HepG2 (cell line): ENCODE measurements around the gene ATP6V1G2. TPM values are rescaled to one million over a fixed set of nuclear protein-coding genes. Genes with fewer than 3 reads are reported as not detected.

Experiments used
- ASH2L ChIP-seq: fragments of 300-600, 200-600 bp; sonication (generic); IDR thresholded peaks from 2 replicates; pipeline ENCODE4 v1.7.0; 2017; ENCODE audit warnings: low read depth, mild to moderate bottlenecking, moderate library complexity, mixed read lengths, low read length; ENCODE audit not compliant: insufficient read length
- CBX2 ChIP-seq, 2 experiments: fragments of 200-600 bp in 1 of 2; sonication (generic); formaldehyde crosslinking in 1 of 2; IDR thresholded peaks; 2 replicates each; pipeline versions ENCODE4 v1.7.0 to v1.8.1; 2018 to 2022; ENCODE audit warnings: low read depth in 2 of 2, low read length in 1 of 2, mild to moderate bottlenecking in 1 of 2, missing genetic modification reagents in 1 of 2
- CC2D1A ChIP-seq: sonication (generic); formaldehyde crosslinking; IDR thresholded peaks from 2 replicates; pipeline ENCODE4 v1.8.1; 2023; ENCODE audit warnings: mild to moderate bottlenecking, missing genetic modification reagents
- DRAP1 ChIP-seq: IDR thresholded peaks from 2 replicates; pipeline ENCODE4 v1.6.1; 2016; ENCODE audit warnings: missing genetic modification reagents, missing compliant biosample characterization
- HOXD1 ChIP-seq: sonication (generic); formaldehyde crosslinking; IDR thresholded peaks from 2 replicates; pipeline ENCODE4 v1.5.0; 2020; ENCODE audit warnings: missing genetic modification reagents
- PHF8 ChIP-seq: sonication (generic); formaldehyde crosslinking; IDR thresholded peaks from 2 replicates; pipeline ENCODE4 v1.5.0; 2020; ENCODE audit warnings: missing genetic modification reagents
- SCMH1 ChIP-seq: sonication (generic); formaldehyde crosslinking; IDR thresholded peaks from 2 replicates; pipeline ENCODE4 v1.9.0; 2021; ENCODE audit warnings: missing genetic modification reagents, mild to moderate bottlenecking, borderline replicate concordance
- TBL1XR1 ChIP-seq: fragments of 150-350 bp; IDR thresholded peaks from 2 replicates; pipeline ENCODE4 v1.6.1; 2014; ENCODE audit warnings: borderline replicate concordance, low read length; ENCODE audit not compliant: partially characterized antibody
- TERF1 ChIP-seq: sonication (generic); formaldehyde crosslinking; IDR thresholded peaks from 2 replicates; pipeline ENCODE4 v1.8.0; 2022; ENCODE audit warnings: mild to moderate bottlenecking, missing genetic modification reagents, moderate library complexity
- YY1 ChIP-seq: IDR thresholded peaks from 2 replicates; pipeline ENCODE4 v1.6.1; 2011; ENCODE audit warnings: low read length, low read depth, moderate library complexity, mild to moderate bottlenecking; ENCODE audit not compliant: insufficient read depth, insufficient replicate concordance
- ZBTB26 ChIP-seq: IDR thresholded peaks from 2 replicates; pipeline ENCODE4 v1.6.1; 2016; ENCODE audit warnings: missing compliant biosample characterization, missing genetic modification reagents, borderline replicate concordance
- ZBTB42 ChIP-seq: sonication (generic); formaldehyde crosslinking; IDR thresholded peaks from 2 replicates; pipeline ENCODE4 v1.5.0; 2020; ENCODE audit warnings: mild to moderate bottlenecking, missing genetic modification reagents
- ZNF280B ChIP-seq: sonication (generic); formaldehyde crosslinking; IDR thresholded peaks from 2 replicates; pipeline ENCODE4 v1.5.0; 2020; ENCODE audit warnings: missing genetic modification reagents, mild to moderate bottlenecking, borderline replicate concordance
- ZNF639 ChIP-seq: conservative IDR thresholded peaks from 2 replicates; pipeline ENCODE4 v1.6.1; 2018; ENCODE audit warnings: missing genetic modification reagents
- ZNF687 ChIP-seq: sonication (generic); formaldehyde crosslinking; IDR thresholded peaks from 2 replicates; pipeline ENCODE4 v1.5.1; 2020; ENCODE audit warnings: mild to moderate bottlenecking, missing genetic modification reagents, moderate library complexity
- ZNF784 ChIP-seq: sonication (generic); formaldehyde crosslinking; IDR thresholded peaks from 2 replicates; pipeline ENCODE4 v1.5.1; 2020; ENCODE audit warnings: missing genetic modification reagents, mild to moderate bottlenecking, borderline replicate concordance
- ZNF83 ChIP-seq: sonication (generic); formaldehyde crosslinking; IDR thresholded peaks from 2 replicates; pipeline ENCODE4 v1.4.0; 2020; ENCODE audit warnings: missing genetic modification reagents, mild to moderate bottlenecking, borderline replicate concordance
- polyA plus RNA-seq, 8 experiments: library from polyadenylated mRNA; depleted of rRNA in 3 of 8; stranded (reverse) in 7 of 8; unstranded in 1 of 8; fragments of >200 nt; fragmentation: Illumina TruSeq in 4 of 8; extraction: Trizol in 4 of 8; gene quantifications; 2 replicates each; pipeline versions ENCODE4 v1.2.1 to v1.2.3, GENCODE V29; 2011 to 2016; ENCODE audit warnings: low read depth in 4 of 8, missing spikeins in 1 of 8, mixed read lengths in 1 of 8; ENCODE audit not compliant: insufficient read depth in 1 of 8
- total RNA-seq, 5 experiments: library from RNA; depleted of rRNA; stranded (reverse); fragments of >200 nt; fragmentation: Illumina TruSeq; extraction: Trizol; gene quantifications; 2 replicates each; pipeline ENCODE4 v1.2.3, GENCODE V29; 2016; ENCODE audit warnings: low read depth in 1 of 5

The ATP6V1G2 gene
- total and polyA plus RNA-seq, 2 of the 13 experiments (the other 11 are each of a cell fraction or from before 2014, with no cell fraction given): 0.27 to 0.83 TPM

- no peak for TF ChIP-seq ASH2L
- no peak for TF ChIP-seq ZBTB42 (CRISPR knock-in tag)
- no peak for TF ChIP-seq ZNF639
- no peak for TF ChIP-seq ZNF83 (CRISPR knock-in tag)
- peak; percentile 65 for TF ChIP-seq YY1
- TF ChIP-seq ZNF280B (CRISPR knock-in tag): no peak
- no peak for TF ChIP-seq CC2D1A
- no peak for TF ChIP-seq ZNF784
- TF ChIP-seq TBL1XR1: peak; percentile 39
- TF ChIP-seq ZBTB26: no peak; the same call in 1 of the 2 replicates
- TF ChIP-seq ZNF687 (CRISPR knock-in tag): no peak; the same call in 1 of the 2 replicates
- peak; percentile 49; the same call in 1 of the 2 replicates for TF ChIP-seq DRAP1 (CRISPR knock-in tag)
- no peak for TF ChIP-seq CBX2 (IDR thresholded peaks at IDR 0.05; ENCODE audit: low read depth, low read length)
- TF ChIP-seq CBX2 (CRISPR knock-in tag; IDR thresholded peaks at IDR 0.05; ENCODE audit: low read depth): no peak
- no peak for TF ChIP-seq TERF1
- no peak for TF ChIP-seq SCMH1 (CRISPR knock-in tag)
- TF ChIP-seq PHF8 (CRISPR knock-in tag): no peak
- TF ChIP-seq HOXD1 (CRISPR knock-in tag): no peak
Observed at GRCh38 chr6:31546339-31546957, at the start of gene ATP6V1G2 (continued).
